Measurements from ENCODE around the gene KCNG2.

The KCNG2 gene

DNA sequence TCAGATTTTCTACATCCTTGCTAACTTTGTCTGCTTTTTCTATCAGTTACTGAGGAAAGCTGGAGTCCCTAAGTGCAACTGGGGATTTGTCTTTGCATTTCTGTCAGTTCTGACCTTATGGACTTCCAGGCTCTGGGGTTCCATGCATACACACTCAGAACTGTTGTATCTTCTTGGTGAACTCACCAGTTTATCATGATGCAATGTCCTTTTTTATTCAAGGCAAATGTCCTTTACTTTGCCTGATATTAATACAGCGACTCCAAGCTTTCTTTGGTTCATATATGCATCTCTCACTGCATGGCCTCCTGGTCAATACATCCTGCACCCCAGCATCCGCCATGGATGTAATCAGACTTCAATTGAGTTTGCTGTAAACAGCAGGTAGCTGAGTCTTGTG is 109.0 kb downstream of the KCNG2 start:
- H3K4me1 ChIP-seq (ENCODE audit: control insufficient read depth, insufficient read depth, low read length, poor library complexity, severe bottlenecking): no peaks in the 10 kb centered on the region
- H3K36me3 ChIP-seq (ENCODE audit: control insufficient read depth, insufficient read depth, low read length): peaks cover 3% of the 10 kb centered on the region
- no peaks in the 10 kb centered on the region for H3K9me3 ChIP-seq (ENCODE audit: control insufficient read depth, low read length)
- H3K27me3 ChIP-seq (replicated peaks; ENCODE audit: control insufficient read depth, insufficient read depth, low read length, poor library complexity, severe bottlenecking): no peaks in the 10 kb centered on the region
- H3K27ac ChIP-seq (ENCODE audit: insufficient read depth, low read length, poor library complexity, severe bottlenecking): no peak overlapping the region
- H3K4me3 ChIP-seq (ENCODE audit: insufficient read depth, low read depth, low read length, poor library complexity, severe bottlenecking): no peak overlapping the region
- no peak for DNase-seq

- Histone ChIP-seq H3K27me3 (replicated peaks; ENCODE audit: control insufficient read depth, insufficient read depth, low read length, poor library complexity, severe bottlenecking) (no peaks in the 10 kb centered on the region), H3K27ac (ENCODE audit: insufficient read depth, low read length, poor library complexity, severe bottlenecking) (no peak overlapping the region), H3K4me3 (ENCODE audit: insufficient read depth, low read depth, low read length, poor library complexity, severe bottlenecking) (no peak overlapping the region), H3K36me3 (ENCODE audit: control insufficient read depth, insufficient read depth, low read length) (no peaks in the 10 kb centered on the region), H3K9me3 (ENCODE audit: control insufficient read depth, low read length) (no peaks in the 10 kb centered on the region), H3K4me1 (ENCODE audit: control insufficient read depth, insufficient read depth, low read length, poor library complexity, severe bottlenecking) (no peaks in the 10 kb centered on the region)
- DNase-seq: no peak
Observed at GRCh38 chr18:79910563-79911343, 113.0 kb downstream of the KCNG2 start.

GRCh38 chr18:79911344-79912270 is 113.9 kb downstream of the KCNG2 start:
- Histone ChIP-seq H3K27me3 (replicated peaks; ENCODE audit: control insufficient read depth, insufficient read depth, low read length, poor library complexity, severe bottlenecking) (no peaks in the 10 kb centered on the region), H3K36me3 (ENCODE audit: control insufficient read depth, insufficient read depth, low read length) (no peaks in the 10 kb centered on the region), H3K9me3 (ENCODE audit: control insufficient read depth, low read length) (no peaks in the 10 kb centered on the region), H3K27ac (ENCODE audit: insufficient read depth, low read length, poor library complexity, severe bottlenecking) (no peak overlapping the region), H3K4me1 (ENCODE audit: control insufficient read depth, insufficient read depth, low read length, poor library complexity, severe bottlenecking) (no peaks in the 10 kb centered on the region), H3K4me3 (ENCODE audit: insufficient read depth, low read depth, low read length, poor library complexity, severe bottlenecking) (no peak overlapping the region)
- no peak for DNase-seq

GRCh38 chr18:79912409-79912991 is 114.8 kb downstream of the KCNG2 start:
- no peak for DNase-seq
- Histone ChIP-seq H3K9me3 (ENCODE audit: control insufficient read depth, low read length) (no peaks in the 10 kb centered on the region), H3K36me3 (ENCODE audit: control insufficient read depth, insufficient read depth, low read length) (peaks cover 4% of the 10 kb centered on the region), H3K27me3 (replicated peaks; ENCODE audit: control insufficient read depth, insufficient read depth, low read length, poor library complexity, severe bottlenecking) (no peaks in the 10 kb centered on the region), H3K4me3 (ENCODE audit: insufficient read depth, low read depth, low read length, poor library complexity, severe bottlenecking) (no peak overlapping the region), H3K4me1 (ENCODE audit: control insufficient read depth, insufficient read depth, low read length, poor library complexity, severe bottlenecking) (no peaks in the 10 kb centered on the region), H3K27ac (ENCODE audit: insufficient read depth, low read length, poor library complexity, severe bottlenecking) (no peak overlapping the region)

DNA sequence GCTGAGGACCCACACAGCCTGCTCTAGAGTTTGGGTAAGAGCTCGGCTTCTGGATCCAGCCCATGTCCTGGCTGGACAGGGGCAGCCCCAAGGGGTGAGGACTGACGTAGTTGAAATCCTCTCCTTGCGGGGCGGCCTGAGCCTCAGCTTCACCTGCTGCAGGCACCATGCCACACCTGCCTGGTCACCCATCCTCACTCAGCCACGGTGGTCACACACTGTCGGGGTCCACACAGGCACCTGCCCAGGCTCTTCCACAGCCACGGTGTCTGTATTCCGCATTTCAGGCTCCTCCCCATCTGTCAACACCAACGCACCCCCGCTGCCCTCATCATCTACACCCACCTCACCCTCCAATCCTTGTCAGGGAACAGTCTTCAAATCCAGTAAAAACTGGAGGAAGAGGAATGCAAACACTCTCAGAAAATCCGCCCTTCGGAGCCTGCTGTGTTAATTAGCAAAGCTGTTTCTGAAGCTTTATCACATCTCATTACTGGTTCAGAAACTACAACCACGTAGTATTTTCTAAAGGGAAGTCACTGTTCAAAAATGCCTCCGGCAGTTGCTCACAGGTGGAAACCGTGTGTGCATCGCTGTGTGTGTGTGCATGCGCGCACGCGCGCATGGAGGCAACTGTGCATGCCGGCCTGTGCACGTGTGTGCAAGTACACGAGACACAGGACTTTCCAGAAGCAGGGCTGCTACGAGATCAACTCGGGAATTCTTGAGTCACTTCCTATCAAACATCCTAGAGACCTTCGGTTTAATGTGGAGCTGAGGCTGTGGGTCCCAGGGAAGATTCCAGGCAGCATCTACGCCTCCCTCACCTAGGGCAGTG is 115.5 kb downstream of the KCNG2 start:
- H3K36me3 ChIP-seq (ENCODE audit: control insufficient read depth, insufficient read depth, low read length): peaks cover 4% of the 10 kb centered on the region
- no peak overlapping the region for H3K4me3 ChIP-seq (ENCODE audit: insufficient read depth, low read depth, low read length, poor library complexity, severe bottlenecking)
- no peak for DNase-seq
- H3K27ac ChIP-seq (ENCODE audit: insufficient read depth, low read length, poor library complexity, severe bottlenecking): no peak overlapping the region
- no peaks in the 10 kb centered on the region for H3K27me3 ChIP-seq (replicated peaks; ENCODE audit: control insufficient read depth, insufficient read depth, low read length, poor library complexity, severe bottlenecking)
- H3K4me1 ChIP-seq (ENCODE audit: control insufficient read depth, insufficient read depth, low read length, poor library complexity, severe bottlenecking): no peaks in the 10 kb centered on the region
- no peaks in the 10 kb centered on the region for H3K9me3 ChIP-seq (ENCODE audit: control insufficient read depth, low read length)

DNA sequence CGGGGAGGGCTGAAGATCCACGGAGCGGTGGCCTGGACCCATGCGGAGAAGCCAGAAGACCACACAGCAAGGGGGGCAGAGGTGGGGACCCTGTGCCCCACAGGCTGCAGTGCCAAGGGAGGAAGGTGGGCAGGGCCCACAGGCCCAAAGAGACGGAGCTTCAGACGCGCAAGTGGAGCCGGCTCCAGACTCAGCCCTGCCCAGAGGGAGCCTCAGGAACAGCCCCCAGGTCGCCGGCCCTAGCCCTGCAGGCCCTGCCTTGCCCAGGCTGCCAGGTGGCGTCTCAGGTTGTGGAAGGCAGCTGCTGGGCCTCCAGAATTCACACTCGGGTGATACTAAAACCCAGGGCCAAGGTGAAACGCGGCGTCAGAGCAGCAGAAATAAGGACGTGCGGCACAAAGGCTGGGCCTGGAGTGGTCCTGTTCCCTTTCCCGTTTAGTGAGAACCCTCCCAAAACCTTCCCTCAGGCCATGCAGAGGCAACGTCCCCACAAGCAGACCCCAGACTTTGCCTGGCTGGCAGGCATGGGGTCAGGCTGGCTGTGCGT is 116.9 kb downstream of the KCNG2 start:
- no peak for DNase-seq
- H3K36me3 ChIP-seq (ENCODE audit: control insufficient read depth, insufficient read depth, low read length): peaks cover 4% of the 10 kb centered on the region
- no peak overlapping the region for H3K27ac ChIP-seq (ENCODE audit: insufficient read depth, low read length, poor library complexity, severe bottlenecking)

GRCh38 chr18:79915161-79916127 is 117.7 kb downstream of the KCNG2 start:
- Histone ChIP-seq H3K4me3 (ENCODE audit: insufficient read depth, low read depth, low read length, poor library complexity, severe bottlenecking) (no peak overlapping the region), H3K4me1 (ENCODE audit: control insufficient read depth, insufficient read depth, low read length, poor library complexity, severe bottlenecking) (no peaks in the 10 kb centered on the region), H3K36me3 (ENCODE audit: control insufficient read depth, insufficient read depth, low read length) (peaks cover 4% of the 10 kb centered on the region), H3K27me3 (replicated peaks; ENCODE audit: control insufficient read depth, insufficient read depth, low read length, poor library complexity, severe bottlenecking) (no peaks in the 10 kb centered on the region), H3K27ac (ENCODE audit: insufficient read depth, low read length, poor library complexity, severe bottlenecking) (no peak overlapping the region), H3K9me3 (ENCODE audit: control insufficient read depth, low read length) (no peaks in the 10 kb centered on the region)
- no peak for DNase-seq

More for the DNA sequence above, 116.9 kb downstream of the KCNG2 start:
- Histone ChIP-seq H3K27me3 (replicated peaks; ENCODE audit: control insufficient read depth, insufficient read depth, low read length, poor library complexity, severe bottlenecking) (no peaks in the 10 kb centered on the region), H3K4me3 (ENCODE audit: insufficient read depth, low read depth, low read length, poor library complexity, severe bottlenecking) (no peak overlapping the region), H3K9me3 (ENCODE audit: control insufficient read depth, low read length) (no peaks in the 10 kb centered on the region), H3K4me1 (ENCODE audit: control insufficient read depth, insufficient read depth, low read length, poor library complexity, severe bottlenecking) (no peaks in the 10 kb centered on the region)

DNA sequence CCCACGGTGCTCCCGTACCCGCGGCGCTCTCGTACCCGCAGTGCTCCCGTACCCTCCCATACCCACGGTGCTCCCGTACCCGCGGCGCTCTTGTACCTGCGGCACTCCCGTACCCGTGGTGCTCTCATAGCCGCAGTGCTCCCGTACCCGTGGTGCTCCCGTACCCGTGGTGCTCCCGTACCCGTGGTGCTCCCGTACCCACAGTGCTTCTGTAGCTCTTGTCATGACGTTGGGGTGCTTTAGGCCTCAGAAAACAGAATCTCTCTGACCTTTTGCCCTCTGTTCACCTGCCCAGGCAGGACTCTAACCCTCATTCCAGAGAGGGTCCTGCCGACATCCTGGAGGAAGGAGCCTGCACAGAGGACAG is 118.4 kb downstream of the KCNG2 start:
- H3K27ac ChIP-seq (ENCODE audit: insufficient read depth, low read length, poor library complexity, severe bottlenecking): no peak overlapping the region
- H3K4me3 ChIP-seq (ENCODE audit: insufficient read depth, low read depth, low read length, poor library complexity, severe bottlenecking): no peak overlapping the region
- H3K27me3 ChIP-seq (replicated peaks; ENCODE audit: control insufficient read depth, insufficient read depth, low read length, poor library complexity, severe bottlenecking): no peaks in the 10 kb centered on the region
- H3K9me3 ChIP-seq (ENCODE audit: control insufficient read depth, low read length): no peaks in the 10 kb centered on the region
- H3K36me3 ChIP-seq (ENCODE audit: control insufficient read depth, insufficient read depth, low read length): peaks cover 4% of the 10 kb centered on the region
- H3K4me1 ChIP-seq (ENCODE audit: control insufficient read depth, insufficient read depth, low read length, poor library complexity, severe bottlenecking): no peaks in the 10 kb centered on the region
- DNase-seq: no peak

Measured in effector memory CD4-positive, alpha-beta T cell (primary cell).